DOHH2 (cell line): ENCODE measurements around the gene TBC1D20.

Experiments
- H3F3A ChIP-seq: fragments of 200-600 bp; sonication (generic), shearing (Covaris generic); 2 replicates; pipeline ENCODE4 v1.6.0; 2016; ENCODE audit warnings: antibody characterized with exemption, mild to moderate bottlenecking; ENCODE audit not compliant: control insufficient read depth, insufficient read depth
- H3K27ac ChIP-seq: fragments of 200-600 bp; sonication (generic); 2 replicates; pipeline ENCODE4 v1.5.1; 2014; ENCODE audit warnings: low read depth, mild to moderate bottlenecking, low read length, moderate library complexity
- H3K27me3 ChIP-seq: fragments of 200-600 bp; sonication (generic); 2 replicates; pipeline ENCODE4 v1.6.1; 2014; ENCODE audit warnings: mild to moderate bottlenecking, low read length, mixed read lengths; ENCODE audit not compliant: control insufficient read depth
- H3K36me3 ChIP-seq: fragments of 200-600 bp; sonication (generic); 2 replicates; pipeline ENCODE4 v1.6.1; 2014; ENCODE audit warnings: mild to moderate bottlenecking, low read length, moderate library complexity, mixed read lengths; ENCODE audit not compliant: control insufficient read depth
- H3K4me1 ChIP-seq: fragments of 200-600 bp; sonication (generic); 2 replicates; pipeline ENCODE4 v1.6.1; 2014; ENCODE audit warnings: mild to moderate bottlenecking, low read length, mixed read lengths; ENCODE audit not compliant: control insufficient read depth
- H3K4me2 ChIP-seq: fragments of 200-600 bp; sonication (generic); 2 replicates; pipeline ENCODE4 v1.6.0; 2014; ENCODE audit warnings: mild to moderate bottlenecking, low read length, moderate library complexity
- H3K4me3 ChIP-seq: fragments of 200-600 bp; sonication (generic); 2 replicates; pipeline ENCODE4 v1.5.1; 2014; ENCODE audit warnings: mild to moderate bottlenecking, low read length, mixed read lengths
- H3K79me2 ChIP-seq: fragments of 200-600 bp; sonication (generic); 2 replicates; pipeline ENCODE4 v1.6.1; 2014; ENCODE audit warnings: mild to moderate bottlenecking, low read length, mixed read lengths; ENCODE audit not compliant: control insufficient read depth
- H3K9me2 ChIP-seq: fragments of 200-600 bp; sonication (generic); replicated peaks from 2 replicates; pipeline ENCODE4 v1.6.1; 2014; ENCODE audit warnings: mild to moderate bottlenecking, low read length, mixed read lengths; ENCODE audit not compliant: control insufficient read depth
- H3K9me3 ChIP-seq: fragments of 200-600 bp; sonication (generic); 2 replicates; pipeline ENCODE4 v1.6.1; 2014; ENCODE audit warnings: antibody characterized with exemption, low read length, mixed read lengths; ENCODE audit not compliant: control insufficient read depth, insufficient read depth
- H4K20me1 ChIP-seq: fragments of 200-600 bp; sonication (generic); 2 replicates; pipeline ENCODE4 v1.6.0; 2014; ENCODE audit warnings: low read depth, mild to moderate bottlenecking, antibody characterized with exemption, low read length, moderate library complexity; ENCODE audit not compliant: control insufficient read depth, insufficient read depth
- CTCF ChIP-seq: fragments of 200-600 bp; sonication (generic); IDR thresholded peaks from one replicate; pipeline ENCODE4 v1.5.1; 2014; ENCODE audit warnings: antibody characterized with exemption, mild to moderate bottlenecking, low read depth, low read length; ENCODE audit not compliant: poor library complexity, severe bottlenecking
- EZH2phosphoT487 ChIP-seq: fragments of 200-600 bp; sonication (generic); IDR thresholded peaks from 2 replicates; pipeline ENCODE4 v1.6.1; 2017; ENCODE audit warnings: borderline replicate concordance, mild to moderate bottlenecking, antibody characterized with exemption, low read length, moderate library complexity, mixed read lengths

TBC1D20 gene

GRCh38 chr20:475463-476357 is 13.4 kb upstream of the TBC1D20 start:
- no peaks in the 10 kb centered on the region for H3K9me3 ChIP-seq
- H3K4me2 ChIP-seq, result no peak overlapping the region
- no peaks in the 10 kb centered on the region for H3K9me2 ChIP-seq
- H3K27ac ChIP-seq, result no peak overlapping the region
- peaks cover 35% of the 10 kb centered on the region for H3K36me3 ChIP-seq
- H3K4me3 ChIP-seq, result no peak overlapping the region
- no peaks in the 10 kb centered on the region for H3K27me3 ChIP-seq
- no peaks in the 10 kb centered on the region for H3K79me2 ChIP-seq
- H3K4me1 ChIP-seq, result no peaks in the 10 kb centered on the region
- H3F3A ChIP-seq, result peaks cover 16% of the 10 kb centered on the region
- TF ChIP-seq EZH2phosphoT487 (no peak), CTCF (no peak)
- no peaks in the 10 kb centered on the region for H4K20me1 ChIP-seq

GRCh38 chr20:474581-474980 is 12.2 kb upstream of the TBC1D20 start:
- H3K4me3 ChIP-seq, result no peak overlapping the region
- H3K4me1 ChIP-seq, result no peaks in the 10 kb centered on the region
- H3K27me3 ChIP-seq, result no peaks in the 10 kb centered on the region
- H3K9me2 ChIP-seq, result no peaks in the 10 kb centered on the region
- peaks cover 24% of the 10 kb centered on the region for H3K36me3 ChIP-seq
- no peak overlapping the region for H3K4me2 ChIP-seq
- H3K27ac ChIP-seq, result no peak overlapping the region
- TF ChIP-seq EZH2phosphoT487 (no peak), CTCF (no peak)
- H4K20me1 ChIP-seq, result no peaks in the 10 kb centered on the region
- H3K9me3 ChIP-seq, result no peaks in the 10 kb centered on the region
- no peaks in the 10 kb centered on the region for H3K79me2 ChIP-seq
- H3F3A ChIP-seq, result peaks cover 5% of the 10 kb centered on the region; the same call in 1 of the 2 replicates

GRCh38 chr20:472889-473292 is 10.6 kb upstream of the TBC1D20 start:
- H3F3A ChIP-seq, result no peaks in the 10 kb centered on the region
- no peaks in the 10 kb centered on the region for H3K9me2 ChIP-seq
- H3K4me1 ChIP-seq, result no peaks in the 10 kb centered on the region
- H3K36me3 ChIP-seq, result peaks cover 7% of the 10 kb centered on the region
- no peak for TF ChIP-seq EZH2phosphoT487
- no peak for TF ChIP-seq CTCF
- peaks cover 6% of the 10 kb centered on the region for H3K9me3 ChIP-seq
- no peaks in the 10 kb centered on the region for H3K27me3 ChIP-seq
- H3K27ac ChIP-seq, result no peak overlapping the region
- no peaks in the 10 kb centered on the region for H4K20me1 ChIP-seq
- H3K4me2 ChIP-seq, result no peak overlapping the region
- no peaks in the 10 kb centered on the region for H3K79me2 ChIP-seq
- H3K4me3 ChIP-seq, result no peak overlapping the region
